Measurements from ENCODE around the gene AMOT.
A peak's percentile ranks its signal among the peaks of the same experiment; 100 is the strongest.

The AMOT gene

GRCh38 chrX:112841114-112841819 is 636 bp upstream of the AMOT start:
- TF ChIP-seq, protein P1, sequence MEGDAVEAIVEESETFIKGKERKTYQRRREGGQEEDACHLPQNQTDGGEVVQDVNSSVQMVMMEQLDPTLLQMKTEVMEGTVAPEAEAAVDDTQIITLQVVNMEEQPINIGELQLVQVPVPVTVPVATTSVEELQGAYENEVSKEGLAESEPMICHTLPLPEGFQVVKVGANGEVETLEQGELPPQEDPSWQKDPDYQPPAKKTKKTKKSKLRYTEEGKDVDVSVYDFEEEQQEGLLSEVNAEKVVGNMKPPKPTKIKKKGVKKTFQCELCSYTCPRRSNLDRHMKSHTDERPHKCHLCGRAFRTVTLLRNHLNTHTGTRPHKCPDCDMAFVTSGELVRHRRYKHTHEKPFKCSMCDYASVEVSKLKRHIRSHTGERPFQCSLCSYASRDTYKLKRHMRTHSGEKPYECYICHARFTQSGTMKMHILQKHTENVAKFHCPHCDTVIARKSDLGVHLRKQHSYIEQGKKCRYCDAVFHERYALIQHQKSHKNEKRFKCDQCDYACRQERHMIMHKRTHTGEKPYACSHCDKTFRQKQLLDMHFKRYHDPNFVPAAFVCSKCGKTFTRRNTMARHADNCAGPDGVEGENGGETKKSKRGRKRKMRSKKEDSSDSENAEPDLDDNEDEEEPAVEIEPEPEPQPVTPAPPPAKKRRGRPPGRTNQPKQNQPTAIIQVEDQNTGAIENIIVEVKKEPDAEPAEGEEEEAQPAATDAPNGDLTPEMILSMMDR (IDR thresholded peaks at IDR 0.05; ENCODE audit: insufficient read depth, low read depth, low read length, missing control alignments), result no peak
- H3K4me3 ChIP-seq (ENCODE audit: low read length), result peak overlapping the region; percentile 55
- DNase-seq (ENCODE audit: low read depth), result peak; percentile 78

DNA sequence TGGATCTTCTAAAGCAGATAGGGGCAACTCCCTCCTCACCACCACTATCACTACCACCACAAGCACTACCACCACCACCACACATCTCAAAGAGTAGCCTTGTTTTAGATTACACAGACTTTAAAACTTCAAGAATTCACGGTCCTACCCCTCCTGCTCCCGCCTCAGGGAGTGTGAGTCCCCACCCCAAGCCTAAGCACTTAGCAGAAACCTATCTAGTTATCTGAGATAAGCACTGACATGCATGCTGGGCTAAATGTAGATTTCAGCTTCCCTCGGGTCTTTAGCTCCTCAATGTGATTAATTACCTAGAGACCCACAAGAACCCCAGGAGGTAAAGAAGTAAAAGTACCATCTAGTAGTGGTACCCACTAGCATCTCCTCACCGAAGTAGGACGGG is 775 bp downstream of the AMOT start:
- TF ChIP-seq, protein P1 (IDR thresholded peaks at IDR 0.05; ENCODE audit: insufficient read depth, low read depth, low read length, missing control alignments), result no peak
- no peak for DNase-seq (ENCODE audit: low read depth)
- H3K4me3 ChIP-seq (ENCODE audit: low read length), result no peak overlapping the region

DNA sequence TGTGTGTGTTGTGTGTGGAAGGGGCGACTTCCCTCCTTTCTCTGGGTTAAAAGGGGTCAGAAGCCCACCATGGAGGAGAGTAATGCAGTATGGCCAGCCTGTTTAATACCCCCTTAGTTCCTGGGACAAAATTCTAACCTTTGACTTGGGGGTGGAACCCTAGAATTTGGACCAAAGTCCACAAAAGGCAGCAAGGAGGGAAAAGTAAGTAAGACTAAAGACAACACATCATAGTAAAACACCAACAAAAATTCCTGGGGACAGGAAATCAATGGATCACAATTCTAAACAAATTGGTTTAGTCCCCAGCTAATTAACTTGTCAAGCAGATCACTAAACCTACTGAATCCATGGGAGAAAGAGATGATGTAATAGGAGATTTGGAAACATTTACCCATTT is 3.1 kb downstream of the AMOT start:
- DNase-seq (ENCODE audit: low read depth), result no peak
- TF ChIP-seq, protein P1 (IDR thresholded peaks at IDR 0.05; ENCODE audit: insufficient read depth, low read depth, low read length, missing control alignments), result no peak
- no peak overlapping the region for H3K4me3 ChIP-seq (ENCODE audit: low read length)

DNA sequence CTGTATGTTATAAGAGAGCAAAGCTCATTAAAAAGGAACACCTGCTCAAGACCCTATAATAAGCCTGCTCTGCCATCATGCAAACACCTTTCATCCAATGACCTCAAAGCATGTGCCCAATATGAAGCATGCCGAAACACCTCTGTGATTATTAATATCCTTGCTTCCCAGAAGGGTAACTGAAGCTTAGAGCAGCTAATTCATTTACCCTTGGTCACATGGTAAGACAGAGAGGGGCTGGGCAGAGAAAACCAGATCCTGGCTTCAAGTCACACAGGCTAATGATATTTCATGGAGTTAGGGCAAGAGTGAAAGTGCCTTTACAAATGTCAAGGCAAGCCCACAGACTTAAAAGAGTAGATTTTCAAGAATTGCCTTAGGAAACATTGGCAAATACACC is 5.6 kb downstream of the AMOT start:
- DNase-seq (ENCODE audit: low read depth), result no peak
- TF ChIP-seq, protein P1 (IDR thresholded peaks at IDR 0.05; ENCODE audit: insufficient read depth, low read depth, low read length, missing control alignments), result no peak
- no peak overlapping the region for H3K4me3 ChIP-seq (ENCODE audit: low read length)

- DNase-seq (ENCODE audit: low read depth), result no peak
- TF ChIP-seq, protein P1 (IDR thresholded peaks at IDR 0.05; ENCODE audit: insufficient read depth, low read depth, low read length, missing control alignments), result no peak
These were observed 6.4 kb downstream of the AMOT start for GRCh38 chrX:112834031-112834845.

DNA sequence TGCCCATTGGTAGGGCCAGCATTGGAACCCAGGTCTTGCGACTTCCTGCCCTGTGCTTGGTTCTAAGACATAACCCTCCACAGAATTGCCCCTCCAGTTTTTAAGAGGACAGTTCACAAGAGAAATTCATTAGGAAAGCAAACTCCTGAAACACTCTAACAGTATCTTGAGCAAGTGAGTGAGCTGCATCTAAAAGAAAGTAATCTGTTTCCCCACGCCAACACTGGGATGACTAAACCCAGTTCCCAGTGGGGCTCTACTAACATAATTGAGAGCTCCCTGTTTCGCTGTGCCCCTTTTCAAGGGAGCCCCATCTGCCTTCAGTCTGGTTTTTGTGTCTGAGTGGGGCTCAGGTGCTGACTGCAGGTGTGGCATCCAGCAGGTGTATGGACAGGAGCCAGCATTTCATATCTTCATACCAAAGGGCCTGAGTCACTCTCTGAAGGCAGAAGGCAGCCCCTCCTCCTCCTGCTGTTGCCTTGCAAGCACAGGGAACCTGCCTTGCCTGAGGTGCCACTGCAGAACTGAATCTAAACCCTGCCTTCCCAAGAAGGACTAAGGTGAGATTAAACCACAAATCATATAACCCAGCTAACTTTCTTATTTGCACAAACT is 8.0 kb downstream of the AMOT start:
- TF ChIP-seq, protein P1 (IDR thresholded peaks at IDR 0.05; ENCODE audit: insufficient read depth, low read depth, low read length, missing control alignments), result no peak
- DNase-seq (ENCODE audit: low read depth), result peak; percentile 75

More at GRCh38 chrX:112834031-112834845, 6.4 kb downstream of the AMOT start:
- H3K4me3 ChIP-seq (ENCODE audit: low read length), result no peak overlapping the region

More for the DNA sequence above, 8.0 kb downstream of the AMOT start:
- no peak overlapping the region for H3K4me3 ChIP-seq (ENCODE audit: low read length)
